Upper lobe of left lung (tissue), 4 donors: ENCODE measurements around the gene SNTA1.
"Not testable (repeated sequence)": the region's sequence is repeated elsewhere in the genome, so short reads cannot be mapped to it uniquely, and the experiment has no call there.

Source experiments
- EP300 ChIP-seq, 4 donors: sonication (generic); formaldehyde crosslinking; IDR thresholded peaks; one replicate each; pipeline ENCODE4 v1.5.1; 2017; ENCODE audit warnings: antibody characterized with exemption in 4 of 4, control low read depth in 2 of 4
- POLR2A ChIP-seq, 4 donors: fragments of 450-650 bp; IDR thresholded peaks; one replicate each; pipeline ENCODE4 v1.5.1; 2016 to 2017; ENCODE audit warnings: antibody characterized with exemption in 4 of 4, mild to moderate bottlenecking in 2 of 4
- POLR2AphosphoS5 ChIP-seq, 2 donors: sonication (generic); formaldehyde crosslinking; IDR thresholded peaks; one replicate each; pipeline ENCODE4 v1.5.1; 2017; ENCODE audit warnings: antibody characterized with exemption in 2 of 2
- TF ChIP-seq, protein P1 (sequence below), 6 experiments: fragments of 450-650 bp in 4 of 6; fragments of 200-600 bp in 2 of 6; sonication (generic) in 2 of 6; IDR thresholded peaks; one replicate each; pipeline ENCODE4 v1.5.1; 2016 to 2019; ENCODE audit warnings: antibody characterized with exemption in 6 of 6

GRCh38 chr20:33488661-33489494 is 45.3 kb upstream of the SNTA1 start:
- TF ChIP-seq, protein P1, sequence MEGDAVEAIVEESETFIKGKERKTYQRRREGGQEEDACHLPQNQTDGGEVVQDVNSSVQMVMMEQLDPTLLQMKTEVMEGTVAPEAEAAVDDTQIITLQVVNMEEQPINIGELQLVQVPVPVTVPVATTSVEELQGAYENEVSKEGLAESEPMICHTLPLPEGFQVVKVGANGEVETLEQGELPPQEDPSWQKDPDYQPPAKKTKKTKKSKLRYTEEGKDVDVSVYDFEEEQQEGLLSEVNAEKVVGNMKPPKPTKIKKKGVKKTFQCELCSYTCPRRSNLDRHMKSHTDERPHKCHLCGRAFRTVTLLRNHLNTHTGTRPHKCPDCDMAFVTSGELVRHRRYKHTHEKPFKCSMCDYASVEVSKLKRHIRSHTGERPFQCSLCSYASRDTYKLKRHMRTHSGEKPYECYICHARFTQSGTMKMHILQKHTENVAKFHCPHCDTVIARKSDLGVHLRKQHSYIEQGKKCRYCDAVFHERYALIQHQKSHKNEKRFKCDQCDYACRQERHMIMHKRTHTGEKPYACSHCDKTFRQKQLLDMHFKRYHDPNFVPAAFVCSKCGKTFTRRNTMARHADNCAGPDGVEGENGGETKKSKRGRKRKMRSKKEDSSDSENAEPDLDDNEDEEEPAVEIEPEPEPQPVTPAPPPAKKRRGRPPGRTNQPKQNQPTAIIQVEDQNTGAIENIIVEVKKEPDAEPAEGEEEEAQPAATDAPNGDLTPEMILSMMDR (IDR thresholded peaks at IDR 0.05): not testable (repeated sequence)
- TF ChIP-seq POLR2A, POLR2AphosphoS5, EP300 (IDR thresholded peaks at IDR 0.05): not testable (repeated sequence)
